GM19324 (cell line): Measurements from ENCODE around the gene RBP4.

ENCODE experiments used
- ATAC-seq: cut with Tn5 transposase; IDR thresholded peaks from one replicate; pipeline ENCODE4 v1.9.1; 2021; ENCODE audit warnings: mild to moderate bottlenecking, moderate library complexity; ENCODE audit not compliant: unreplicated experiment, low FRiP score

RBP4 gene

GRCh38 chr10:93601146-93601773 is at the start of gene RBP4:
TSS of gene RBP4 (minus strand) at chr10:93601235. CDS start at chr10:93601028, 207 bp downstream.
- ATAC-seq: no peak

GRCh38 chr10:93639791-93640190 is 38.8 kb upstream of the RBP4 start:
- ATAC-seq: no peak

- no peak for ATAC-seq
Observed at GRCh38 chr10:93630625-93631557, 29.9 kb upstream of the RBP4 start.

GRCh38 chr10:93629647-93630305 is 28.7 kb upstream of the RBP4 start:
- ATAC-seq: no peak

GRCh38 chr10:93628858-93629257 is 27.8 kb upstream of the RBP4 start:
- no peak for ATAC-seq

- ATAC-seq: peak; percentile 59
Observed at GRCh38 chr10:93622942-93623341, 21.9 kb upstream of the RBP4 start.

GRCh38 chr10:93620925-93621324 is 19.9 kb upstream of the RBP4 start:
- no peak for ATAC-seq

- ATAC-seq: no peak
Observed at GRCh38 chr10:93615576-93616235, 14.7 kb upstream of the RBP4 start.

GRCh38 chr10:93614101-93614825 is 13.2 kb upstream of the RBP4 start:
- ATAC-seq: no peak

- ATAC-seq: no peak
Observed at GRCh38 chr10:93613126-93613525, 12.1 kb upstream of the RBP4 start.

GRCh38 chr10:93612311-93612710 is 11.3 kb upstream of the RBP4 start, which contains the start of gene PDE6C:
TSS of gene PDE6C (plus strand) at chr10:93612537. CDS start at chr10:93612726, 189 bp downstream.
- ATAC-seq: no peak

GRCh38 chr10:93608421-93608820 is 7.4 kb upstream of the RBP4 start:
- no peak for ATAC-seq

GRCh38 chr10:93604146-93604545 is 3.1 kb upstream of the RBP4 start:
- ATAC-seq: no peak

GRCh38 chr10:93603023-93603422 is 2.0 kb upstream of the RBP4 start:
- ATAC-seq: no peak

GRCh38 chr10:93601774-93602162 is 733 bp upstream of the RBP4 start:
- no peak for ATAC-seq

- no peak for ATAC-seq
Observed at GRCh38 chr10:93600446-93601145, 439 bp downstream of the RBP4 start.

GRCh38 chr10:93599778-93600177 is 1.3 kb downstream of the RBP4 start:
- no peak for ATAC-seq

GRCh38 chr10:93599335-93599734 is 1.7 kb downstream of the RBP4 start:
- no peak for ATAC-seq

- no peak for ATAC-seq
Observed at GRCh38 chr10:93598157-93598556, 2.9 kb downstream of the RBP4 start.
